ENCODE measurements around the gene LIN9. TPM values are rescaled to one million over a fixed set of nuclear protein-coding genes. Genes with fewer than 3 reads are reported as not detected.

The LIN9 gene
- total RNA-seq, 1 donor from 2014 or later = 4.6 TPM

GRCh38 chr1:226351709-226352108 is 42.7 kb upstream of the LIN9 start:
- no peak for TF ChIP-seq CTCF (IDR thresholded peaks at IDR 0.05; ENCODE audit: insufficient read depth, low read length, poor library complexity, severe bottlenecking)
- no peak for DNase-seq (ENCODE audit: low read depth)
- no peaks in the 10 kb centered on the region for H3K36me3 ChIP-seq (ENCODE audit: control insufficient read depth, insufficient read depth, low read length)

DNA sequence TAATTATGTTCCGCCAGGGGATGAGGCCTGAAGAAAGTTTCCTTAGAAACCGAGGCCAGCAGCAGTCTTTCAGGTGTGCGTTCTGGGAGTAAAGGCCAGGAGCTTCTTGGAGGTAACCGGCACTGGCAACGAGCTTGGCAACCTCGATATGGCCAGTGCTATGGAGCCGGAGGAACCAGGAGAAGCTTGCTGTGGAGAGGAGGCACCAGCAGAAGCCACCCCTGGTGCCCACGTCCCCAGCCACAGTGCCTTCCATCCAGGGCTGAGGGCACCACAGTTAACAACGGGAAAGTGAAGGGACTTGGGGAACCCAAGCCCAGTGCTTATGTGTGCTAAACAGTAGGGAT is 41.5 kb upstream of the LIN9 start:
- Histone ChIP-seq H3K27me3 (ENCODE audit: control insufficient read depth, insufficient read depth, low read length) (no peaks in the 10 kb centered on the region), H3K4me3 (ENCODE audit: low read depth, low read length) (no peak overlapping the region), H3K36me3 (ENCODE audit: control insufficient read depth, insufficient read depth, low read length) (no peaks in the 10 kb centered on the region)
- TF ChIP-seq CTCF (IDR thresholded peaks at IDR 0.05; ENCODE audit: insufficient read depth, low read length, poor library complexity, severe bottlenecking) = no peak
- DNase-seq (ENCODE audit: low read depth) = no peak

More at GRCh38 chr1:226351709-226352108, 42.7 kb upstream of the LIN9 start:
- Histone ChIP-seq H3K27me3 (ENCODE audit: control insufficient read depth, insufficient read depth, low read length) (no peaks in the 10 kb centered on the region), H3K4me3 (ENCODE audit: low read depth, low read length) (no peak overlapping the region)

GRCh38 chr1:226349801-226350518 is 41.0 kb upstream of the LIN9 start:
- no peak overlapping the region for H3K4me3 ChIP-seq (ENCODE audit: low read depth, low read length)
- no peaks in the 10 kb centered on the region for H3K27me3 ChIP-seq (ENCODE audit: control insufficient read depth, insufficient read depth, low read length)
- H3K36me3 ChIP-seq (ENCODE audit: control insufficient read depth, insufficient read depth, low read length) = no peaks in the 10 kb centered on the region
- no peak for DNase-seq (ENCODE audit: low read depth)
- no peak for TF ChIP-seq CTCF (IDR thresholded peaks at IDR 0.05; ENCODE audit: insufficient read depth, low read length, poor library complexity, severe bottlenecking)

DNA sequence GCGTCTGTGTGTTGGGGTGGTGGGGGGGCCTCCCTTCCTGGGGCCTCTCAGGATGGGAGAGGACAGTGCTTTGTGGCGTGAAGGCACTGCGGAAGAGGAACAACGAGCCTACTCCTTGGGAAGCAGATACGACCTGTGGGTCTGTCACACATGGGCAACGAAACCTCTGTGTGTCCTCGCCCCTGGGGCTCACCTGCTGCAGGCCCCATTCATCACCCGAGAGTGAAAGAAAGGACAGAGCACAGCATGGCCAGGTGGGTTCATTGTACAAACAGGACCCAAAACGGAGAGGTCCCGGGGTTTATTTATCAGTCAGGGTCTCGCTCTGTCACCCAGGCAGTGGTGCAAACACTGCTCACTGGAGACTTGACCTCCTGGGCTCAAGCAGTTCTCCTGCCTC is 40.1 kb upstream of the LIN9 start:
- no peak for TF ChIP-seq CTCF (IDR thresholded peaks at IDR 0.05; ENCODE audit: insufficient read depth, low read length, poor library complexity, severe bottlenecking)
- Histone ChIP-seq H3K27me3 (ENCODE audit: control insufficient read depth, insufficient read depth, low read length) (no peaks in the 10 kb centered on the region), H3K36me3 (ENCODE audit: control insufficient read depth, insufficient read depth, low read length) (no peaks in the 10 kb centered on the region), H3K4me3 (ENCODE audit: low read depth, low read length) (no peak overlapping the region)
- DNase-seq (ENCODE audit: low read depth) = no peak

- H3K27me3 ChIP-seq (ENCODE audit: control insufficient read depth, insufficient read depth, low read length) = no peaks in the 10 kb centered on the region
- H3K36me3 ChIP-seq (ENCODE audit: control insufficient read depth, insufficient read depth, low read length) = no peaks in the 10 kb centered on the region
- no peak overlapping the region for H3K4me3 ChIP-seq (ENCODE audit: low read depth, low read length)
- TF ChIP-seq CTCF (IDR thresholded peaks at IDR 0.05; ENCODE audit: insufficient read depth, low read length, poor library complexity, severe bottlenecking) = no peak
- no peak for DNase-seq (ENCODE audit: low read depth)
Observed at GRCh38 chr1:226344441-226345259, 35.7 kb upstream of the LIN9 start.
